HG02938 (cell line): ENCODE measurements around the gene TTL.
"Not testable (repeated sequence)": the region's sequence is repeated elsewhere in the genome, so short reads cannot be mapped to it uniquely, and the experiment has no call there.

Source experiments
- ATAC-seq: cut with Tn5 transposase; IDR thresholded peaks from one replicate; pipeline ENCODE4 v1.9.1; 2021; ENCODE audit warnings: mild to moderate bottlenecking, moderate library complexity; ENCODE audit not compliant: unreplicated experiment

TTL gene

GRCh38 chr2:112474844-112475486 is 7.0 kb upstream of the TTL start:
- no peak for ATAC-seq

DNA sequence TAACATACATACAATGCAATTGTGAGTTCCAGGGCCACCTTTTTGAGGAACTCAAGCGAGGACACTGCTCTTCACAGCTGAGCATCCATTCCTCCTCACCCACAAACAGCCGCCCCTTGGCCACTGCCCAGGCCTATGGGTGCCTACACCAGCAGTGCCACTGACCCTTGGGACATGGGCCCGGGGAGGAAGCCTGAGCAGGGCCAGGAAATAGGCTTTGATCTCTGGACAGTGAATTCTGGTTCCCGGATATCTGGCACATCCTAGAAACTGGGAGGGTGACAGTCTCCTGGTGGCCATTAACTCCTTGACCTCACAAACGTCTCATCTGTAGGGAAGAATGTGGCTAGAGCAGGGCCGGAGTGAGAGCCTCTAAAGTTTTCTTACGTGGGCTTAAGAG is 5.5 kb upstream of the TTL start:
- ATAC-seq: no peak

DNA sequence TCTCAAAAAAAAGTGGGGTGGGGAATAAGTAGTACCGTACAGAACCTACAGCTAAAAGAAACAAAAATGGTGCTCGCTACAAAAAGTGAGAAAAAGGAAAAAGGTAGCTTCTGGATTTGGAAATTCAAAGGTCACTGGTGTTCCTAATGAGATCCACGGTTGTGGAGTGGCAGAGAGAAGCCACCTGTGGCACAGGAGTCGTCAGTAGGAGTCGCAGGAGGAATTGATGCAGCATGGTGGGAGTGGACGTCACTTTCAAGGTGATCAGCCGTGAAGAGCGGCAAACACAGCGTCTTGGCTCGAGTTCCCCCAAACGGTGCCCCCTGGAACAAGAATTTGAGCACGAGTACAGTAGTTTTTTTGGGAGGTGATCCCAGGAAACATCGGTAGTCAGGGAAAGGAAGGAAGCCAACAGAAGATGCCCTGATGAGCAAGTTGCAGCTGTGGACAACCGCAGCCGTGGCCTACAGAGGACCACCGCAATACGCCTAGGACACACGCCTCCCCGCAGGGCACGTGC is 1.4 kb upstream of the TTL start:
- ATAC-seq: no peak

DNA sequence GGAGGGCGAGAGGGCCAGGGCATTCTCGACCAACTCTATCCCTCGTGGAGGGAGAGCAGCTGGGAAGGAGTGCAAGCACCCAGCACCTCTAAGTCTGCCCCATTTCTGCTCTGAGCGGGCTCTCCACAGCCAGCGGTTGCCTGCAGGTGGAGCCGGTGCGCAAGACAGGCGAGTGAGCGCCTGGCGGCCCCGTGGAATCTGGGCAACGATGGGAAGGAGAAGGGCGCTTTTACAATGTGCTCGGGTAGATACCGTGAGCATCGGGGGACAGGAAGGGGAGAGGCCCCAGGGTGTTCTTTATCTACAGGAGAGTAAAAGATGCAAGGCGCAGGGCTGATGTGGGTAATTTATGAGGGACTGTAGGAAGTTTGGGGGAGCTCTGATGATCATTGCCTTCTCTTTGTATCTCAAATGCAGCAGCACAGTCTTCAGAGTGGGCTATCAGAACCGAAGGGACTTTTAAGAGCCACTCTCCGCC is 867 bp upstream of the TTL start:
- peak; percentile 55 for ATAC-seq

DNA sequence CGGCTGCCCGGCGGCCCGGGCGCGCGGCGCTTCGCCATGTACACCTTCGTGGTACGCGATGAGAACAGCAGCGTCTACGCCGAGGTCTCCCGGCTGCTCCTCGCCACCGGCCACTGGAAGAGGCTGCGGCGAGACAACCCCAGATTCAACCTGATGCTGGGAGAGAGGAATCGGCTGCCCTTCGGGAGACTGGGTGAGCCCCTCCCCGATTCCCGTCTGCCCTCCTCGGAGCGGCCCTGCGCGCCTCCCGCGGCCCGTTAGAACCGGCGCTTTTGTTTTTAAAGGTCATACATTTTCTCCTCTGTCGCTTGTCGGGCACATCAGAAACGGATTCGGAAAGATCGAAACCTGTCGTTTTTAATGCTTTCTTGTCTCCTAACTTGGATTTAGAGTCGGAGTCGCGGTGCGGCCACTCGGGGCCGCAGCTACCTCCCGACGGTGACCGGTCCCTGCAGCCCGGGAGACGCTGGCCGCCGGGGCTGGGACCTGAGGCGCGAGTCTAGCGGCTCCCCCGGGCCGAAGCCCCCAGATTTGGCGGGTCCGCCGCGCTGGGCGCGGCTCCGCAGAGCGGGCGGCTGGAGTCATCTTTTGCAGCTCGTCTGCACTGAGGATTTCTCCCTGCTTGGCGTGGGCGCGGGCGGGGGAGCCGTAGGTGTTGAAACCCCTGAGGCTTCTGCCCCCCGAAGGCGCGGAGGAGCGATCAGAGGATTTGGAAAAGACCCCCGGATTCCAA is 519 bp downstream of the TTL start:
- peak; percentile 21 for ATAC-seq

DNA sequence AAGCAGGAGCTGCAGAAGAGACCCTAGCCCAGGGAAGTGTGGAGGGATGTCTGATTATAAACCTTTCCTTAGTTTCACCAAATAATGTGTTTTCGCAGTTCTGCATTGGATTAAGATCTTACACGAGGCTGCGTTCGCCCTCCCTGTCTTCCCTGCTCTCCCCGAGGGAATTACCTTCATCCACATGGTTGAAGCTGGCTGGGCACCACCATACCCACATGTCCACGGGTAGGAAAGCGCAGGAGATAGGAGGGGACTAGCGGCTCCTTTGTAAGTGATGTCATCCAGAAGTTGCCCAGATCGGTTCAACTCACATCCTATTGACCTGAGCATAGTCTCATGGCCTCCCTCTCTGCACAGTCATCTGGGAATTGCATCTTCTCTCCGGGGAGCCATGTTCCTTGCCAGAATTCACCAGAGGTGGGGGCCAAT is 1.1 kb downstream of the TTL start:
- ATAC-seq: no peak

- no peak for ATAC-seq
These were observed 1.9 kb downstream of the TTL start for GRCh38 chr2:112483831-112484230.

- no peak for ATAC-seq
These were observed 3.9 kb downstream of the TTL start for GRCh38 chr2:112485849-112486248.

- ATAC-seq: no peak
These were observed 4.9 kb downstream of the TTL start for GRCh38 chr2:112486895-112487294.

DNA sequence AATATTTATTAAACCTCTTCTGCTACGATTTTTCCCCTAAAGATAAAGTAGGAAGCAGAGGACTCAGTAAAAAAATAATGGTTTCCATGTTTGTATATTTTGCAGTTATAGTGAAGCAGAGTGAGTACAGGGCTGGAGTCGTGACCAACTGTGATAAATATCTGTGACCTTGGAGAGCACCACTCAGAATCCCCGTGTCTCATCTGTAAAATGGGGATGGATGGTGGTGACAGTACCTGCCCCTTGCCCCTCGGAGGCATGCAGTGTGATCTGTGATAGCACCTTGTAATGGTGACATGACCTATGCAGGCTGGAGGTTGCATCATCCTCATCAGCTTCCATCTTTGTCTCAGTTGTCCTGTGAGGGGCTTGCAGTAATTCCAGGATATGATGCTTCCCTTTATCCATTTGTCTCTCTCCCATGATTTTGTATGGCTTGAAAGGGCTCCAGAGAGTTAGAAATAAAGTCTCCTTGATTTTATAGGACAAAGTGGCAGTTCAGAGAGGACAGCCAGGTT is 5.5 kb downstream of the TTL start:
- no peak for ATAC-seq

GRCh38 chr2:112488201-112488600 is 6.2 kb downstream of the TTL start:
- ATAC-seq: no peak

DNA sequence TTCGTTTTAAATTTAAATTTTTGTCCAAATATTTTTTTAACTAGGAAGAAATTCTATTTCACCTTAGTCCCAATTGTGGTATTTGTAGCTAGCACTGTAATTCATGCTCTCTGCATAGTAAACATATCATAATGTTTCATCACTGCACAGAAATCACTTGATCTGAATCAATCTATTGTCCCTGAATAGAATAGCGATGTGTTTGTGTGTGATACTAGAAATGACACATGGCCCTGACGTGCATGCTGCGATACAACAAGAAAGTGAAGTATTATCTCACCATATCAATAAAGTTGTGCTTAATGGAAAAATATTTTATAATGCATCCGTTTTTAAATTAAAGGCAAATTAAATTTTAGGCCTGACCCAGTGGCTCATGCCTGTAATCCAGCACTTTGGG is 10.0 kb downstream of the TTL start:
- no peak for ATAC-seq

DNA sequence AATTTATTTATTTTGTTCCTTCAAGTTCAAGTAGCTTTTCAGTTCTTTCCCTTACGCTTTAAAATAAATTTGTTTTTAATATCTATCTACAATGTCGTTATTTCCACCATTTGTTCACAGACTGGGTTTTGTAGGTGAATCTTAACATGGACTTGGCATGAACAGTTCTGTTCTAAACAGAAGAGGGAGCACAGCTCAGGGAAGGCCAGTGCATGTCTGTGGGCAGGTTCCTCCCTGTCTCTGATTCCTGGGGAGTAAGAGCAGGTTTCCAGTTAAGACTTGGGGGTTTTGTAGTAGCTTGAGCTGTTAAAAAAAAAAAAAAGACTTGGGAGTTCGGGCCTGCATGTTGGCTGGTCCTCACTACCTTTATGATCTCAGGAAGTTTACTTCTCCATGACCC is 11.1 kb downstream of the TTL start:
- ATAC-seq: no peak

DNA sequence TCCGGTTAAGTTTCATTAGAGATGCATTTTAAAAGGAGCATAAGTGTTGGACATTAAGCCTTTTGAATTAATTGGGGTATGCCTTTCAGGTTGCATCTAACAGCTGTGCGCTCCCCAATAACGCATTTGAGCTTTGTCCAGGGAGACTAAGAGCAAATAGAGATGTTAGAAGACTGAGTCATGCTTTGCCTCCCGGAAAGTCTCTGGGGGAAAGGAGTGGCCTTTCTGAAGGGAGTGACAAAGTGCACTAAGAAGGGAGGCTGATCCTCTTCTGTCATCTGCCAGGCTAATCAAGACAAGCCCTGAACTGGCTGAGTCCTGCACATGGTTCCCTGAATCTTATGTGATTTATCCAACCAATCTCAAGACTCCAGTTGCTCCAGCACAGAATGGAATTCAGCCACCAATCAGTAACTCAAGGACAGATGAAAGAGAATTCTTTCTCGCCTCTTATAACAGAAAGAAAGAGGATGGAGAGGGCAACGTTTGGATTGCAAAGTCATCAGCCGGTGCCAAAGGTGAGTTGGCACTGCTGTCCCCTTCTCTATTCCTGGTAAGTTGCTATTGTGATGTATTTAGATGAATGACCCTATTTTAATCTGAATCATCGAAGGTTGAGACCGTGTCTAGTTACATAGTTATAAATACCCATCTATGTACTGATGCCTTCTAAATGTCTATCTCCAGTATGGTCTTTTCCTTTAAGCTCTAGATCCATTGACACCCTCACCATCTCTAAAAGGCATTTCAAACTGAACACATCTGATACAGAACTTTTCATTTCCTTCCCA is 12.1 kb downstream of the TTL start:
- no peak for ATAC-seq

DNA sequence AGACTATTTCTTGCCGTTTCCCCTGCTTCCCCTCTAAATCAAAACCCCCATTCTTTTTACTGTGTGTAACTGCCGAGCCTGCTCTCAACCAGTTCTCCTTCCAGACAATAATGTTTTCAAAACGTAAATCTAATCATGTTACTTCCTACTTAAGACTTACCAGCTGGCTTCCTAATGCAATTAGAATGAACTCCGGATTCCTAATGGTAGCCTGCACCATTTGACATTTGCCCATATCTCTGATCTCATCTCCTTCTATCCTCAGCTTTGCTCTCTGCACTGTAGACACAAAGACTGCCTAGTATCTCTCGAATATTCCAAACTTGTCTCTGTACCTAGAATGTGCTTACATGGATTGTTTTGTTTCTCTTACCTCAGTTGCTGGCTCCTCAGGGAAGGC is 12.9 kb downstream of the TTL start:
- no peak for ATAC-seq

GRCh38 chr2:112495878-112496277 is 13.9 kb downstream of the TTL start:
- not testable (repeated sequence) for ATAC-seq

DNA sequence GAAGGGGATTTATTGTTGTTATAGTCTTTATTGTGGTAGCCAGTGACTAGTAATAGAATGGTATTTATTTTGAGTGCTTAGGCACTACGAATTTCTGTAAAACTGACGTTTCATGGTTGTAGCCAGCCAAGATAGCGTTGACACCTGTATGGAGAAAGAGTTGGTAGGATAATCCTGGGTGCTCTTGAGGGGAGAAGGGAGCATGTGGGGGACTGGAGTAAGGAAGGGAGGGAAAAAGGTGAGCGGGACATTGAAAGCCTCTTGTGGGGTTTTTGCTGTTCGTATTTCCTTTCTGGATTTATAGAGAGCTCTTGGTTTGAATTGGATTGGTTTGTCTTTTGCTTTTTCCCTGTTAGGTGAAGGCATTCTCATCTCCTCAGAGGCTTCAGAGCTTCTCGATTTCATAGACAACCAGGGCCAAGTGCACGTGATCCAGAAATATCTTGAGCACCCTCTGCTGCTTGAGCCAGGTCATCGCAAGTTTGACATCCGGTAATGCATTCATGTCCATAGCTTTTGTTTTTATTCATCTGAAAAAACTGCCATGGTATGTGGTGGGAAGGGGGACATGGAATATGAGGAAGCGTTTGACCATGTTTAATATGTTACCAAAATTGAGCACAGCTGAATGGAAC is 19.0 kb downstream of the TTL start:
- not testable (repeated sequence) for ATAC-seq

- ATAC-seq: not testable (repeated sequence)
These were observed 27.5 kb downstream of the TTL start for GRCh38 chr2:112509239-112509998.

DNA sequence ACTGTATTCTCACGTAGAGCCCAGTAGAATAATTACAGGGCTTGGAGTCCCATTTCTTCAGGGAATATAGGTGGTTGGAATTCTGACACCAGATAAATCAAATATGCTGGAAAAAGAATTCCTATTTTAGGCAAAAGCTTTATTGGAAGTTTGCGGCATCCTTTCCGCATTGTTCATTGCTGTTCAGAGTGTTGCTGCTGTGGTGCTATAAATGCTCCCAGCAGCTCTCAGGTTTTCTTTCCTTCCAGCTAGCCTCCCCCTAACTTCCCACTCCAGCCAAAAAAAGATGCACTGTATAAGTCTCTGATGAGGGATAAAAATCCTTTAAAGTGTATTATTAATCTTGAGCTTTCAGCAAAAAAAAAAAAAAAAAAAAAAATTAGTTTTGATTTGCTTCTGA is 34.8 kb downstream of the TTL start:
- no peak for ATAC-seq

DNA sequence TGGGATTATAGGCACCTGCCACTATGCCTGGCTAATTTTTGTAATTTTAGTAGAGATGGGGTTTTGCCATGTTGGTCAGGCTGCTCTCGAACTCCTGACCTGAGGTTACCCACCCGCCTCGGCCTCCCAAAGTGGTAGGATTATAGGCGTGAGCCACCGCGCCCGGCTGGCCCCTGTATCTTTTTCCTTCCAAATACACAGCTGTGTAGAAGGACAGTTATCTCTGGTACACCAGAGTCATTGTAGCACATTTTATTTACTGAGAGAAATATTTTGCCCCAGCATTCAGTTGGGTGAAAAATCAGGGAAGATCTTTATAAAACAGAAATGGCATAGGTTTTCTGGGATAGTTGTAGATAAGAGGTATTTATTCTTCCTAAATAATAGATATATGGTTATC is 36.9 kb downstream of the TTL start:
- ATAC-seq: no peak
